Measurements from ENCODE around the gene PSTPIP2. TPM values are rescaled to one million over a fixed set of nuclear protein-coding genes. Genes with fewer than 3 reads are reported as not detected.

Gene PSTPIP2
- total and polyA plus RNA-seq, 2 of the 13 experiments (the other 11 are each of a cell fraction or from before 2014, with no cell fraction given), result 0.25 to 0.27 TPM

- ChIA-PET POLR2A (no interaction called here), CTCF (ENCODE audit: low intra/inter-chr PET ratio, low total read pairs) (no interaction called here)
- Histone ChIP-seq H3K27me3 (ENCODE audit: control insufficient read depth in 1 of 2, insufficient read depth in 2 of 2, low read length in 2 of 2) (no peaks in the 10 kb centered on the region), H3K27ac (ENCODE audit: extremely low read length, insufficient read depth, low read length) (no peak overlapping the region), H3K4me3 (replicated peaks in 1 of 3; ENCODE audit: insufficient read depth in 1 of 3, low read depth in 2 of 3, low read length in 3 of 3) (no peak overlapping the region), H3K4me1 (ENCODE audit: insufficient read depth, low read length) (peaks cover 14% of the 10 kb centered on the region), H3K9ac (ENCODE audit: insufficient read depth, low read depth, low read length) (no peak overlapping the region), H3K9me3 (ENCODE audit: low read length) (no peaks in the 10 kb centered on the region), H4K20me1 (ENCODE audit: insufficient read depth, low read length) (no peaks in the 10 kb centered on the region), H3K79me2 (ENCODE audit: insufficient read depth, low read length) (no peaks in the 10 kb centered on the region), H3K36me3 (replicated peaks in 1 of 2; ENCODE audit: control insufficient read depth in 1 of 2, insufficient read depth in 2 of 2, low read length in 2 of 2) (peaks cover 12 to 46% of the 10 kb centered on the region in 2 experiments; a peak in 4 of 5 replicates), H3K4me2 (ENCODE audit: low read depth, low read length) (no peak overlapping the region), H2AFZ (ENCODE audit: low read length) (no peak overlapping the region)
- DNase-seq (ENCODE audit: low spot score) (no peak), ATAC-seq (no peak), FAIRE-seq (no peak)
- in situ Hi-C loops (cut with HindIII; ENCODE audit: extremely low pct_ligation_motif_present, low pct_unique_long_range_greater_than_20kb), result no loop called here
- no TSS peak for BruUV-seq (replicated peaks)
- intact Hi-C loops (cut with micrococcal nuclease; ENCODE audit: unreplicated experiment), result loop anchor here (10.0 kb wide), 1 partner anchor 136 kb away; the partner anchor contains the start of gene PSTPIP2
- WGBS (ENCODE audit: low lambda C conversion rate), result 94% methylated on average over 2 of the region's 2 CpGs
- TF ChIP-seq ZFP36 (IDR thresholded peaks at IDR 0.05; ENCODE audit: borderline replicate concordance, low read depth, low read length, partially characterized antibody) (no peak), NR2F1 (CRISPR knock-in tag; IDR thresholded peaks at IDR 0.05) (no peak), ZBTB43 (CRISPR knock-in tag; conservative IDR thresholded peaks at IDR 0.05) (no peak), MLLT10 (CRISPR knock-in tag; IDR thresholded peaks at IDR 0.05) (no peak), PATZ1 (CRISPR knock-in tag; IDR thresholded peaks at IDR 0.05) (no peak), MXI1 (IDR thresholded peaks at IDR 0.05; ENCODE audit: borderline replicate concordance, low read depth, low read length) (no peak), ZSCAN30 (CRISPR knock-in tag; IDR thresholded peaks at IDR 0.05) (no peak), IRF9 (CRISPR knock-in tag; IDR thresholded peaks at IDR 0.05; ENCODE audit: borderline replicate concordance) (no peak), ZNF713 (CRISPR knock-in tag; IDR thresholded peaks at IDR 0.05) (no peak), BCLAF1 (IDR thresholded peaks at IDR 0.05) (no peak), ZNF781 (CRISPR knock-in tag; IDR thresholded peaks at IDR 0.05; ENCODE audit: borderline replicate concordance, not compliant biosample characterization) (no peak), JUND (CRISPR knock-in tag; IDR thresholded peaks at IDR 0.05) (no peak), IKZF4 (CRISPR knock-in tag; IDR thresholded peaks at IDR 0.05; ENCODE audit: borderline replicate concordance, low read depth, not compliant biosample characterization) (no peak), ZNF512B (CRISPR knock-in tag; IDR thresholded peaks at IDR 0.05; ENCODE audit: borderline replicate concordance) (no peak)
These were observed 133.5 kb downstream of the PSTPIP2 start for GRCh38 chr18:45938488-45938935.

Measured in HepG2 (cell line).